Hepatocyte (in vitro differentiated cells): ENCODE data around the gene CISD3. TPM values are rescaled to one million over a fixed set of nuclear protein-coding genes. Genes with fewer than 3 reads are reported as not detected.

Experiments used
- DNase-seq: peaks from one replicate; pipeline ENCODE4 v3.0.0-alpha.2; 2016; ENCODE audit warnings: low spot score
- H2AFZ ChIP-seq: fragments of 200-600 bp; sonication (generic); 2 replicates; pipeline ENCODE4 v1.6.0; 2016; ENCODE audit warnings: antibody characterized with exemption, mild to moderate bottlenecking
- H3K27ac ChIP-seq: fragments of 200-600 bp; sonication (generic); 2 replicates; pipeline ENCODE4 v1.5.1; 2016; ENCODE audit warnings: mild to moderate bottlenecking
- H3K27me3 ChIP-seq: fragments of 200-600 bp; sonication (generic); 2 replicates; pipeline ENCODE4 v1.6.1; 2016
- H3K36me3 ChIP-seq: fragments of 200-600 bp; sonication (generic); replicated peaks from 2 replicates; pipeline ENCODE4 v1.5.1; 2016; ENCODE audit warnings: low read depth; ENCODE audit not compliant: insufficient read depth
- H3K4me1 ChIP-seq: fragments of 200-600 bp; sonication (generic); 2 replicates; pipeline ENCODE4 v1.5.1; 2016; ENCODE audit warnings: mild to moderate bottlenecking, moderate library complexity; ENCODE audit not compliant: insufficient read depth
- H3K4me2 ChIP-seq: fragments of 200-600 bp; sonication (generic); 2 replicates; pipeline ENCODE4 v1.6.0; 2016
- H3K4me3 ChIP-seq: fragments of 200-600 bp; sonication (generic); 2 replicates; pipeline ENCODE4 v1.5.1; 2016; ENCODE audit warnings: mild to moderate bottlenecking
- H3K79me2 ChIP-seq: fragments of 200-600 bp; sonication (generic); 2 replicates; pipeline ENCODE4 v1.6.0; 2017; ENCODE audit warnings: mild to moderate bottlenecking
- H3K9me2 ChIP-seq: fragments of 200-600 bp; sonication (generic); replicated peaks from 2 replicates; pipeline ENCODE4 v1.6.0; 2017; ENCODE audit warnings: mild to moderate bottlenecking; ENCODE audit not compliant: insufficient read depth
- H3K9me3 ChIP-seq: fragments of 200-600 bp; sonication (generic); 2 replicates; pipeline ENCODE4 v1.5.1; 2016; ENCODE audit warnings: low read depth, mild to moderate bottlenecking
- H4K20me1 ChIP-seq: fragments of 200-600 bp; sonication (generic); 2 replicates; pipeline ENCODE4 v1.6.0; 2016; ENCODE audit warnings: mild to moderate bottlenecking; ENCODE audit not compliant: insufficient read depth, poor library complexity, severe bottlenecking
- CTCF ChIP-seq: fragments of 200-600 bp; sonication (generic); IDR thresholded peaks from 2 replicates; pipeline ENCODE4 v1.5.1; 2016; ENCODE audit warnings: antibody characterized with exemption, mild to moderate bottlenecking; ENCODE audit not compliant: poor library complexity
- EZH2 ChIP-seq: fragments of 200-600 bp; sonication (generic); IDR thresholded peaks from 2 replicates; pipeline ENCODE4 v1.6.1; 2016; ENCODE audit warnings: antibody characterized with exemption, mild to moderate bottlenecking, borderline replicate concordance
- EZH2phosphoT487 ChIP-seq: fragments of 200-600 bp; sonication (generic); IDR thresholded peaks from one replicate; pipeline ENCODE4 v1.6.1; 2018; ENCODE audit warnings: antibody characterized with exemption, mild to moderate bottlenecking, low read depth, moderate library complexity; ENCODE audit not compliant: unreplicated experiment, severe bottlenecking
- WGBS: methylation state at CpG from one replicate; pipeline ENCODE4 v1.1.6; 2016; ENCODE audit warnings: low lambda C conversion rate; ENCODE audit errors: missing lambda C conversion rate; 5-methylcytosine and 5-hydroxymethylcytosine counted together
- polyA plus RNA-seq: library from polyadenylated mRNA; unstranded; fragments of >200 nt; fragmentation: Nextera tagmentation; extraction: Ambion mirVana; gene quantifications from 2 replicates; pipeline ENCODE4 v1.2.1, GENCODE V29; 2016
- total RNA-seq: library from RNA; depleted of rRNA; stranded (reverse); fragments of >200 nt; gene quantifications from 2 replicates; pipeline ENCODE4 v1.2.3, GENCODE V29; 2014

CISD3 gene
- total and polyA plus RNA-seq, 2 experiments from 2014 or later = 5.0 to 37.0 TPM

DNA sequence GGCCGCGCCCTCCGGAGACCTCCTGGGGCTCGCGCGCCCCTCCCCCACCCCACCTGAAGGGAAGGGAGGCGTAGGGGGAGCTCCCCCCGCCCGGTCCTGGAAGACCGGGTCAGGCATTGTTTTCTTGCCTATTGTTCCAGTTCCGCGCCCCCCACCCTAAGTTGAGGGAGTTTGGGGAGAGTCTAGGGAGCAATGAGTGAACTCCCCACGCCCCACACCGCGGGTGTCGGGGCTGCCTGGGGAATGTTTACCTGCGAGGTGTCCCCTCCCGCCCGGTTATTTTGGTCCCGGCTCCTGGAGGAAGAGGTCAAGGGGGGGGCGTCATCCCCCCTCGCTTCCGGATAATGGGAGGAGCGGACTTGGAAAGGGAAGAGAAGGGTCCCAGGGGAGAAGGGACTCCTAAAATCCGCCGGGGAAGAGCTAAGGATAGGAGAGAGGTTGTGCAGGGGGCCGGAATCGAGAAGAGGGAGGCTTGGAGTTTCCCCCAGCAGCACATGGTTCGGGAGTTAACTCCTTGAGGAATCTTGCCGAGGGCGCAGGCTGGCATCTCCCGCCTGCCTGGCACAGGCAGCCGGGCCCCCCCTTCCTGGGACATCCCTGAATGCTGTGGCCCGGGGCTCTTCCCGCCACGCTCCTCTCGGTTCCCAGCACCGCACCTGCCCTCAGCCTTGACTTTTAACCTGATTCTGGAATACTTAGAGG is 24.2 kb upstream of the CISD3 start:
- H3K9me3 ChIP-seq = no peaks in the 10 kb centered on the region
- H3K79me2 ChIP-seq = peaks cover 39% of the 10 kb centered on the region
- 2% methylated on average over 27 of the region's 38 CpGs for WGBS
- no peaks in the 10 kb centered on the region for H3K36me3 ChIP-seq
- H3K4me3 ChIP-seq = peak overlapping the region; percentile 76
- peaks cover 21% of the 10 kb centered on the region for H4K20me1 ChIP-seq
- H3K27me3 ChIP-seq = no peaks in the 10 kb centered on the region
- H2AFZ ChIP-seq = peak overlapping the region; percentile 57
- peak overlapping the region; percentile 73 for H3K27ac ChIP-seq
- peak; percentile 50 for DNase-seq
- TF ChIP-seq CTCF (no peak), EZH2 (no peak), EZH2phosphoT487 (no peak)
- H3K4me2 ChIP-seq = peak overlapping the region; percentile 96
- no peaks in the 10 kb centered on the region for H3K9me2 ChIP-seq
- peaks cover 21% of the 10 kb centered on the region for H3K4me1 ChIP-seq

DNA sequence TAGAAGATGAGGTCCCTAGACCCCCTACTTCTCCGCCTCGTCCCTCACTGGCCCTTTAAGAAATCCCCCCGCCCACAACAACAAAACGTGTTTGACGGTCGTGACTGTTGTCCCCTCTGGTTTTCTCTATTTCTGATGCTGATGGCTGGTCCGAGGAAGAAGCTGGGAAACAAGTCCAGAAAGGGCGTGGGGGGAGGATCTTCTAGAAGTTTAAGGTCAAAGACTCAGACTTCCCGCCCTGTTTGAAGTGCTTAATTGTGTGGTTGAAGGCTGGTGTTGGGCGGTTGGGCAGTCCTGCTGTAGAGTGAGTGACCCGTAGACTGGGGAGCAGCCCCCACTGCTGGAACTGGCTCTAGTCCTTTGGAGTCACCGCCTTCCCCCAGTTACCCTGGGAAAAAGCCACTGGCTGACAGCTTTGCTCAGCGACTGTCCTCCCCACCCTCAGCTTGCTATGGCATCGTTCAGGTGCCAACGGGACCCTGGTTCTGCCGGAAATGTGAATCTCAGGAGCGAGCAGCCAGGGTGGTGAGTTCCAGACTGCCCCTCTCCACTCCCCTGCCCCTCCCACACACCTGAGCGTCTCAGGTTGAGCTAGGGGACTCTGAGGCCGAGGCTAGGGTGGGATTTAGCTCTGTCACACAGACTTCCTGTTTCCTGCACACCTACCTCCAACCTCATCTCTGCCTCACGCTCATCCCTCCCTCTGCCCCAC is 23.5 kb upstream of the CISD3 start:
- H2AFZ ChIP-seq = no peak overlapping the region

DNA sequence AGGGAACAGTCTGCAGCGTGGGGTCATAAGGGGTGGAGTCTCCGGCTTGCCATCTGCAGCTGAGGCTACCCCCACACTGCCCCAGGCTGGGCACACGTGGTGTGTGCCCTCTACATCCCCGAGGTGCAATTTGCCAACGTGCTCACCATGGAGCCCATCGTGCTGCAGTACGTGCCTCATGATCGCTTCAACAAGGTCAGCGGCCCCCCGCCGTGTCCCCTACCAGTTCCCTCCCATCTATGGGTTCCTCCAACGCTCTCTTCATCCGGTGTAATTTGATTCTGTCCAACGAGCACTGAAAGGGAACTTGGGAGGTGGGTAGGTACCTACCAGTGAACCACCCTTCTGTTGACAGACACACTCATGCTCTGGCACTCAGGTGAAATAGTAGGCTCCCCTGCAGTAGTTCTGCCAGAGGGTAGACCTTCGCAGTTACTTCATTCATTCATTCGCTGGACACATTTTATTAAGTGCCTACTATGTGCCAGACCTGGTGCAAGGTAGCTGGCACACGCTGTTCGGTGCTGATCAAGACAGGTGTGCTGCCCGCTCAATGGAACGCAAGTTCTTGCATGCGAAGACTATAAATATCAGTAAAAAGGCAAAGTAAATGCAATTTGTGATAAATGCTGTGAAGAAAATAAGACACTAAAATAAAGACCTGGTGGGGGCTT is 22.3 kb upstream of the CISD3 start:
- TF ChIP-seq EZH2 (no peak), EZH2phosphoT487 (no peak), CTCF (no peak)
- Histone ChIP-seq H3K4me1 (peaks cover 13% of the 10 kb centered on the region), H4K20me1 (peaks cover 21% of the 10 kb centered on the region), H3K79me2 (peaks cover 39% of the 10 kb centered on the region), H2AFZ (no peak overlapping the region), H3K9me2 (no peaks in the 10 kb centered on the region), H3K9me3 (no peaks in the 10 kb centered on the region), H3K36me3 (no peaks in the 10 kb centered on the region), H3K27me3 (no peaks in the 10 kb centered on the region), H3K4me2 (no peak overlapping the region), H3K4me3 (no peak overlapping the region), H3K27ac (no peak overlapping the region)
- DNase-seq = no peak
- 85% methylated on average over 21 of the region's 21 CpGs for WGBS

More for the DNA sequence above, 23.5 kb upstream of the CISD3 start:
- TF ChIP-seq EZH2 (no peak), EZH2phosphoT487 (no peak), CTCF (no peak)
- Histone ChIP-seq H3K36me3 (no peaks in the 10 kb centered on the region), H3K9me3 (no peaks in the 10 kb centered on the region), H3K79me2 (peaks cover 39% of the 10 kb centered on the region), H3K4me1 (peaks cover 15% of the 10 kb centered on the region), H3K27me3 (no peaks in the 10 kb centered on the region), H3K9me2 (no peaks in the 10 kb centered on the region), H3K4me2 (peak overlapping the region; percentile 96), H3K4me3 (peak overlapping the region; percentile 76), H3K27ac (peak overlapping the region; percentile 73), H4K20me1 (peaks cover 21% of the 10 kb centered on the region)
- WGBS = 18% methylated on average over 20 of the region's 20 CpGs
- peak; percentile 31 for DNase-seq
